Upper lobe of left lung (tissue), 4 donors: ENCODE measurements around the gene ZDHHC11B.
"Not testable (repeated sequence)": the region's sequence is repeated elsewhere in the genome, so short reads cannot be mapped to it uniquely, and the experiment has no call there.

Experiments
- POLR2AphosphoS5 ChIP-seq, 2 donors: sonication (generic); formaldehyde crosslinking; IDR thresholded peaks; one replicate each; pipeline ENCODE4 v1.5.1; 2017; ENCODE audit warnings: antibody characterized with exemption in 2 of 2
- TF ChIP-seq, protein P1 (sequence below), 6 experiments: fragments of 450-650 bp in 4 of 6; fragments of 200-600 bp in 2 of 6; sonication (generic) in 2 of 6; IDR thresholded peaks; one replicate each; pipeline ENCODE4 v1.5.1; 2016 to 2019; ENCODE audit warnings: antibody characterized with exemption in 6 of 6

DNA sequence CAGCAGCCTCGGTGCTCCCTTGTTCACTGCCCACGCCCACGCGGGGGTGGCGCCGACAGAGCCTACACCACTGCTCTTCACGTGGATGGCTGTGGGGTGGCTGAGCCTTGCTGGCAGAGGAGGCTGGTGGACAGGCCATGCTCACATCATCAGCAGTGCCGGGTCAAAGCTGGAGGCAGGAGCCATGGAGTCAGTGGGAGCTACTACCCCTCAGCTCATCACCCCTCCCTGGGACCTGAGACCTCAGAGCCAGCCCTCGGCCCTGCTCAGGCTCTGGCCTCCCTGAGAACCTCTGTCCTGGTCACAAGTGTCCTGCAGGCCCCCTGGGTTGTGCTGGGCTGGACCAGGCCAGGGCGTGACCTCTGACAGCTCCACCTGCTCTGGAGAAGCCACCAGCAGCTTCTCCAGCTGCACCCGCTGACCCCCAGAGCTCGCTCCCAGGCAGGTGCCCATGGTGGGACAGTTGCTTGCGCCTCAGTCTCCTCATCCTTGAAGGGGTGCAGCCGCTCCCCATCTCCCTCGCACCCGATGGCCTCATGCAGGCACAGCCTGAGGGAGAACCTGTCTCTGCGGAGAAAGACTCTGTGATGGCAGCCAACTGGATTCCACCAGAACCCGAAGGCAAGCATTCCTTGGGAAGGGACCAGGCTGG, 9.5 kb downstream of the ZDHHC11B start:
- TF ChIP-seq, protein P1, sequence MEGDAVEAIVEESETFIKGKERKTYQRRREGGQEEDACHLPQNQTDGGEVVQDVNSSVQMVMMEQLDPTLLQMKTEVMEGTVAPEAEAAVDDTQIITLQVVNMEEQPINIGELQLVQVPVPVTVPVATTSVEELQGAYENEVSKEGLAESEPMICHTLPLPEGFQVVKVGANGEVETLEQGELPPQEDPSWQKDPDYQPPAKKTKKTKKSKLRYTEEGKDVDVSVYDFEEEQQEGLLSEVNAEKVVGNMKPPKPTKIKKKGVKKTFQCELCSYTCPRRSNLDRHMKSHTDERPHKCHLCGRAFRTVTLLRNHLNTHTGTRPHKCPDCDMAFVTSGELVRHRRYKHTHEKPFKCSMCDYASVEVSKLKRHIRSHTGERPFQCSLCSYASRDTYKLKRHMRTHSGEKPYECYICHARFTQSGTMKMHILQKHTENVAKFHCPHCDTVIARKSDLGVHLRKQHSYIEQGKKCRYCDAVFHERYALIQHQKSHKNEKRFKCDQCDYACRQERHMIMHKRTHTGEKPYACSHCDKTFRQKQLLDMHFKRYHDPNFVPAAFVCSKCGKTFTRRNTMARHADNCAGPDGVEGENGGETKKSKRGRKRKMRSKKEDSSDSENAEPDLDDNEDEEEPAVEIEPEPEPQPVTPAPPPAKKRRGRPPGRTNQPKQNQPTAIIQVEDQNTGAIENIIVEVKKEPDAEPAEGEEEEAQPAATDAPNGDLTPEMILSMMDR (IDR thresholded peaks at IDR 0.05) = not testable (repeated sequence)
- TF ChIP-seq POLR2AphosphoS5 (IDR thresholded peaks at IDR 0.05) = not testable (repeated sequence)
